Esophagus muscularis mucosa (tissue), 4 donors: ENCODE data around the gene PI4K2A. TPM values are rescaled to one million over a fixed set of nuclear protein-coding genes. Genes with fewer than 3 reads are reported as not detected.

Experiments used
- DNase-seq: peaks from one replicate; pipeline ENCODE4 v3.0.0-alpha.2; 2017; ENCODE audit errors: extremely low spot score
- H3K27ac ChIP-seq, 4 donors: fragments of 200-600 bp; sonication (generic); replicated peaks in 1 of 4; 1 replicate in 3 of 4; 2 replicates in 1 of 4; pipeline ENCODE4 v1.5.1; 2016 to 2019; ENCODE audit warnings: mild to moderate bottlenecking in 1 of 4
- H3K27me3 ChIP-seq, 4 donors: fragments of 200-600 bp; sonication (generic); one replicate each; pipeline versions ENCODE4 v1.5.1 to v1.6.0; 2016 to 2019
- H3K36me3 ChIP-seq, 4 donors: fragments of 200-600 bp; sonication (generic); one replicate each; pipeline ENCODE4 v1.5.1; 2016 to 2019
- H3K4me1 ChIP-seq, 4 donors: fragments of 200-600 bp; sonication (generic); one replicate each; pipeline ENCODE4 v1.5.1; 2016 to 2019
- H3K4me3 ChIP-seq, 4 donors: fragments of 200-600 bp; sonication (generic); 1 replicate in 2 of 4; 2 replicates in 2 of 4; pipeline ENCODE4 v1.5.1; 2016 to 2019; ENCODE audit warnings: mild to moderate bottlenecking in 4 of 4, moderate library complexity in 1 of 4
- H3K9me3 ChIP-seq, 4 donors: fragments of 200-600 bp; sonication (generic); 1 replicate in 3 of 4; 2 replicates in 1 of 4; pipeline ENCODE4 v1.5.1; 2016 to 2019
- EP300 ChIP-seq: sonication (generic); formaldehyde crosslinking; IDR thresholded peaks from one replicate; pipeline ENCODE4 v1.6.1; 2017; ENCODE audit warnings: antibody characterized with exemption
- POLR2A ChIP-seq: fragments of 450-650 bp; IDR thresholded peaks from one replicate; pipeline ENCODE4 v1.6.1; 2017; ENCODE audit warnings: antibody characterized with exemption, moderate library complexity, mild to moderate bottlenecking, low read depth
- POLR2AphosphoS5 ChIP-seq, 2 donors: sonication (generic); formaldehyde crosslinking; IDR thresholded peaks; one replicate each; pipeline ENCODE4 v1.6.1; 2017; ENCODE audit warnings: antibody characterized with exemption in 2 of 2
- WGBS: methylation state at CpG from one replicate; pipeline ENCODE4 v1.1.5; 2018; 5-methylcytosine and 5-hydroxymethylcytosine counted together
- intact Hi-C: fragments of 100-400 bp; cut with DNase I; formaldehyde crosslinking; loops from one replicate; pipeline ENCODE4 v1.15.1; 2023
- total RNA-seq, 4 donors: library from RNA; depleted of rRNA; stranded (reverse); fragments of >200 nt; gene quantifications; one replicate each; pipeline versions ENCODE4 v1.1.0 to v1.2.1, GENCODE V29; 2016
- TF ChIP-seq, protein P1 (sequence below), 3 experiments: fragments of 200-600 bp in 2 of 3; fragments of 450-650 bp in 1 of 3; sonication (generic) in 2 of 3; IDR thresholded peaks; one replicate each; pipeline ENCODE4 v1.5.1; 2017 to 2019; ENCODE audit warnings: antibody characterized with exemption in 3 of 3, mild to moderate bottlenecking in 2 of 3, moderate library complexity in 1 of 3

Gene PI4K2A
- total RNA-seq: 10 to 100 TPM; 17.0 to 27.3 (median 24.1) TPM

DNA sequence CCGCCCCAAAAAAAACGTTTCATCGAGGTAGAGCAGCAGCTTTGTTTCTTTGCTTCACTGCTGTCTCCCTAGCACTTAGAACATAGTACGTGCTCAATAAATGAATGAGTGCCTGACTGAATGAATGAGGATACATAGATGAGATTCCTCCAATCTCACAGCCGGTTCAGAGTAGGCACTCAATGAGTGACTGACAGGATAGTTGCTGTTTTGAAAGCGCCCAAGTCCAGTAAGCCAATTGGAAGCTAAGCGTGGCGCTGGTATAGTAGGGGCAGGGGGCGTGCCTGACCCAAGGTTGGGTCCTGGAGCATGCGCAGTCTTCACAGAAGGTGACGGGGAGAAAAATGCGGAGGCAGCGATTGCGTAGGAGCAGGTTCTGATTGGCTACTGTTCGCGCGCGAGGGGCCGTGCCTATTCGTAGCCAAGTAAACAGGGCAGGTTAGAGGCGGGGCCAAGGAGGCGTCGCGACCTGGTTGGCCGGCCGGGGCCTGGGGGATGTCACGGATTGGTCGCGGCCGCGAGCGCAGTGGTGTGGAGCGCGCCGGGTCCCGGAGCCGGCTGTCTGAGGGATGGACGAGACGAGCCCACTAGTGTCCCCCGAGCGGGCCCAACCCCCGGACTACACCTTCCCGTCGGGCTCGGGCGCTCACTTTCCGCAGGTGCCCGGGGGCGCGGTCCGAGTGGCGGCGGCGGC lies at the start of gene PI4K2A:
Gene PI4K2A (plus strand): TSS at position 498 of the 694 bp plus-strand sequence. CDS start 72 bp downstream, at position 570.
- intact Hi-C loops: no loop called here
- Histone ChIP-seq H3K4me3 (peak within 1 kb of the TSS; percentile 88 to 98 (median 92)), H3K27me3 (no peaks in the 10 kb centered on the region), H3K36me3 (peaks cover 0 to 21% (median 16%) of the 10 kb centered on the region in 4 donors), H3K4me1 (peaks cover 14 to 28% (median 23%) of the 10 kb centered on the region in 4 donors), H3K9me3 (no peaks in the 10 kb centered on the region), H3K27ac (peak within 1 kb of the TSS; percentile 93 to 96 (median 94))
- DNase-seq: peak; percentile 100
- TF ChIP-seq EP300 (no peak), POLR2AphosphoS5 (IDR thresholded peaks at IDR 0.05) (peak; percentile 94), POLR2A (peak; percentile 66)
- TF ChIP-seq, protein P1, sequence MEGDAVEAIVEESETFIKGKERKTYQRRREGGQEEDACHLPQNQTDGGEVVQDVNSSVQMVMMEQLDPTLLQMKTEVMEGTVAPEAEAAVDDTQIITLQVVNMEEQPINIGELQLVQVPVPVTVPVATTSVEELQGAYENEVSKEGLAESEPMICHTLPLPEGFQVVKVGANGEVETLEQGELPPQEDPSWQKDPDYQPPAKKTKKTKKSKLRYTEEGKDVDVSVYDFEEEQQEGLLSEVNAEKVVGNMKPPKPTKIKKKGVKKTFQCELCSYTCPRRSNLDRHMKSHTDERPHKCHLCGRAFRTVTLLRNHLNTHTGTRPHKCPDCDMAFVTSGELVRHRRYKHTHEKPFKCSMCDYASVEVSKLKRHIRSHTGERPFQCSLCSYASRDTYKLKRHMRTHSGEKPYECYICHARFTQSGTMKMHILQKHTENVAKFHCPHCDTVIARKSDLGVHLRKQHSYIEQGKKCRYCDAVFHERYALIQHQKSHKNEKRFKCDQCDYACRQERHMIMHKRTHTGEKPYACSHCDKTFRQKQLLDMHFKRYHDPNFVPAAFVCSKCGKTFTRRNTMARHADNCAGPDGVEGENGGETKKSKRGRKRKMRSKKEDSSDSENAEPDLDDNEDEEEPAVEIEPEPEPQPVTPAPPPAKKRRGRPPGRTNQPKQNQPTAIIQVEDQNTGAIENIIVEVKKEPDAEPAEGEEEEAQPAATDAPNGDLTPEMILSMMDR (IDR thresholded peaks at IDR 0.05): peak in 1 of 3 experiments; percentile 11
- 6% methylated on average over 20 of the region's 54 CpGs for WGBS

DNA sequence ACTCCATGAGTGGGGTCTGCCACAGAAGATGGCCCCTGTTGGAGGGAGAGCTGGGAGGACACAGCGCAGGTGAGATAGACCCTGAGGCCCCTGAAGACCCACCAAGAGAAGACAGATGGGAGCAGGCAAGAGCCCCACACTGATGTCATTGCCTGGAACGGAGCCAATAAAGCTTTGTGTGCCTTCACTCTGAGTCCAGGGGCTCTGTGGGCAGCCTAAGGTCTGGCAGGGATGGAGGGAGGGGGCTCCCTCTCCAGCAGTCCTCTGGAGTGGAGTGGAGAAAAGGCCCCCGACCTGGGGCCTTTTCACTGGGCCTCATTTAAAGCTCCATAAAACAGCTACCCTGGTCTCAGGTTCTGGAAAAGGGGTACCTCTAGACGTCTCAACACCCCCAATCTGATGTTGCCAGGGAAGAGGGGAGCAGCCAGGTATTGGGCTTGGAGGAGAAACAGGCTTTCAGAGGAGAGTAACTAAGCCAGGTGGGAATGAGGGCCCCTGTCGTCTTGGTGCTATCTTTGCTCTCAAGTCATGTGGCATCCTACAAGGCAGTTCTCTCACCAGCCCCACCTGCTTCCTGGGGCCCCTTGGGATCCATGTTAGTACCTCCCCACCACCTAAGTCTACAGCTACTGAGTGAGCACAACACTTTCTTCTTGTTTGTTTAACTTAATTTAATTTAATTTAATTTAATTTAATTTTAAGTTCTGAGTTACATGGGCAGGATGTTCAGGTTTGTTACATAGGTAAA lies 49.5 kb upstream of the PI4K2A start:
- DNase-seq: no peak
- H3K4me3 ChIP-seq: no peak overlapping the region
- intact Hi-C loops: no loop called here
- H3K27me3 ChIP-seq: no peaks in the 10 kb centered on the region
- TF ChIP-seq EP300 (no peak), POLR2AphosphoS5 (IDR thresholded peaks at IDR 0.05) (no peak), POLR2A (no peak)
- no peaks in the 10 kb centered on the region for H3K9me3 ChIP-seq
- 76% methylated on average over 5 of the region's 5 CpGs for WGBS
- no peak overlapping the region for H3K27ac ChIP-seq
- no peaks in the 10 kb centered on the region for H3K36me3 ChIP-seq
- peaks cover 13 to 35% (median 26%) of the 10 kb centered on the region in 4 donors for H3K4me1 ChIP-seq

DNA sequence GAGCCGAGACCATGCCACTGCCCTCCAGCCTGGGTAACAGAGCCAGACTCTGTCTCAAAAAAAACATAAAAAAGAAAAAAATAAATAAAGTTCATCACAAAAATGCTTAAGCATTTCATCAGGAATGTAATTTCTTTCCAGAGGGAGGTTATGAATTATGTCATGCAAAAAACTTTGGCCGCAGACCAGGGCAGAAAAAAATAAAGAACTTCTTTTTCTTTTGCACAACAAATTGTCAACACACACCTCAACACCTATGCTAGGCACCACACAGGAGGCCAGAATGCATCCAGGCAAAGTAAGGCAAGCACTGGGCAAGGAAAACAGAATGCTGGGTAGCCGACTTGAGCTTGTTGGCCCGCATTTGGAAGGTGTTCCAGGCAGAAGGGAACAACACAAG lies 47.0 kb upstream of the PI4K2A start:
- H3K4me3 ChIP-seq: no peak overlapping the region
- no peaks in the 10 kb centered on the region for H3K36me3 ChIP-seq
- no peaks in the 10 kb centered on the region for H3K27me3 ChIP-seq
- no peak for DNase-seq
- WGBS: 41% methylated on average over 4 of the region's 4 CpGs
- no peaks in the 10 kb centered on the region for H3K9me3 ChIP-seq
- H3K27ac ChIP-seq: peak overlapping the region; percentile 68 to 93 (median 93)
- TF ChIP-seq, protein P1 (IDR thresholded peaks at IDR 0.05): no peak
- TF ChIP-seq POLR2AphosphoS5 (IDR thresholded peaks at IDR 0.05): peak in 1 of 2 donors; percentile 37
- H3K4me1 ChIP-seq: peaks cover 32 to 57% (median 47%) of the 10 kb centered on the region in 4 donors
- intact Hi-C loops: no loop called here

DNA sequence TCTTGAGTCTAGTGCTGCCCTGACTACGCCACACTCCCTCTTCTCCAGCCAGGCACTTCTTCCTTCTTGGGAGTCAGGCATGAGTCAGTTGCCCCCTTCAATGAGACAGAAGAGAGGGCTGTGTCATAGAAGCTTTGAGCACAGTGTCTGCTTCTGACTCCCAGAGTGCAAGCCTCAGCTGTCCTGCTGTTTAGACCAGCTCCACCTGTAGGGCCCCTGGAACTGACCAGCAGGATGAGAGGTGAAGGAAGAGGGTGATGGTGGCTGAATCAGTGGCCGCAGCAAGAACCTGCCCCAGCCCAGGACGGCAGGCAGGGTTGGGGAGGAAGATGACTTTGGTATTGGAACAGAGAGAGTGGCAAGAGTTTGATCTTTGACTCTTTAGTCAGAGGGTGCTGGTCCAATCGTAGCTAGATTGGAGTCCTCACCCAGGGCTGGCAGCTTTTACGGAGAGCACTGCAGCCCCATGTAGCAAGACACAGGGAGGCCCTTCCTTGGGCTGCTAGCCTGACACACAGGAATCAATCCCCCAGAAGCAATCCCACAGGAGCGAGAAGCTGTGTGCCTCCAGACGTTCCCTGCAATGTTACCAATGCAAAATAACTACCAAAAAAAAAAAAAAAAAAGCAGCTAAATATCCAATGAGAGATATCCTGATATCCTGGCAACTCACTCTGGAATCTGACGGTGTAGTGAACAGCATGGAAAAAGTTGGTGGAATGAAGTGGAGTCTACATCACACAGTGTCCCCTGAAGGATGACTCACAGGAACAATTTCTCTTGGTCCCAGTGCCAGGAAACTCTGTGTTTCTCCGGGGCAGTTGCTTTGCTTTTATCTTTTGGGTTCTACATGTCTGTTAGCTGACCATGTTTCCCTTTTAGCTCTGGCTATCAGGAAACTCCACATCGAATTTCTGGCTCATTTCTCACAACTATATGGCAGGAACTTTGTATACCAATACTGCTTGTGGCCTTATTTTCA lies 44.1 kb upstream of the PI4K2A start:
- no peak for DNase-seq
- no peaks in the 10 kb centered on the region for H3K36me3 ChIP-seq
- H3K27ac ChIP-seq: peak overlapping the region; percentile 86 to 93 (median 93)
- WGBS: 27% methylated on average over 10 of the region's 10 CpGs
- intact Hi-C loops: no loop called here
- no peaks in the 10 kb centered on the region for H3K27me3 ChIP-seq
- TF ChIP-seq POLR2AphosphoS5 (IDR thresholded peaks at IDR 0.05) (peak; percentile 84 to 91), EP300 (peak; percentile 65)
- TF ChIP-seq, protein P1 (IDR thresholded peaks at IDR 0.05): no peak
- no peak overlapping the region for H3K4me3 ChIP-seq
- H3K4me1 ChIP-seq: peaks cover 32 to 57% (median 47%) of the 10 kb centered on the region in 4 donors
- no peaks in the 10 kb centered on the region for H3K9me3 ChIP-seq
